Ascending aorta (tissue), 2 donors: ENCODE measurements around the gene CDIPT. TPM values are rescaled to one million over a fixed set of nuclear protein-coding genes. Genes with fewer than 3 reads are reported as not detected.

Source experiments
- DNase-seq, 2 donors: peaks; one replicate each; pipeline ENCODE4 v3.0.0-alpha.2; 2019; ENCODE audit warnings: low spot score in 2 of 2
- H3K27ac ChIP-seq, 2 donors: fragments of 200-600 bp; sonication (generic); one replicate each; pipeline ENCODE4 v1.5.1; 2016 to 2017; ENCODE audit warnings: mild to moderate bottlenecking in 1 of 2
- H3K27me3 ChIP-seq: fragments of 200-600 bp; sonication (generic); one replicate; pipeline ENCODE4 v1.5.1; 2017
- H3K36me3 ChIP-seq, 2 donors: fragments of 200-600 bp; sonication (generic); one replicate each; pipeline ENCODE4 v1.5.1; 2016
- H3K4me1 ChIP-seq, 2 donors: fragments of 200-600 bp; sonication (generic); one replicate each; pipeline ENCODE4 v1.5.1; 2016 to 2017; ENCODE audit warnings: mild to moderate bottlenecking in 1 of 2
- H3K4me3 ChIP-seq, 2 donors: fragments of 200-600 bp; sonication (generic); one replicate each; pipeline ENCODE4 v1.5.1; 2016 to 2017; ENCODE audit warnings: mild to moderate bottlenecking in 1 of 2
- H3K9me3 ChIP-seq, 2 donors: fragments of 200-600 bp; sonication (generic); one replicate each; pipeline ENCODE4 v1.5.1; 2016
- intact Hi-C: fragments of 100-400 bp; cut with DNase I; formaldehyde crosslinking; loops from one replicate; pipeline ENCODE4 v1.15.1; 2023
- total RNA-seq: library from RNA; depleted of rRNA; stranded (reverse); fragments of >200 nt; gene quantifications from one replicate; pipeline ENCODE4 v1.1.0, GENCODE V29; 2016
- TF ChIP-seq, protein P1 (sequence below), 3 experiments: fragments of 200-600 bp in 2 of 3; fragments of 450-650 bp in 1 of 3; sonication (generic) in 2 of 3; IDR thresholded peaks; one replicate each; pipeline ENCODE4 v1.5.1; 2016 to 2019; ENCODE audit warnings: antibody characterized with exemption in 3 of 3, mild to moderate bottlenecking in 1 of 3, moderate library complexity in 1 of 3

Gene CDIPT
- total RNA-seq, 1 donor from 2014 or later = 174 TPM

DNA sequence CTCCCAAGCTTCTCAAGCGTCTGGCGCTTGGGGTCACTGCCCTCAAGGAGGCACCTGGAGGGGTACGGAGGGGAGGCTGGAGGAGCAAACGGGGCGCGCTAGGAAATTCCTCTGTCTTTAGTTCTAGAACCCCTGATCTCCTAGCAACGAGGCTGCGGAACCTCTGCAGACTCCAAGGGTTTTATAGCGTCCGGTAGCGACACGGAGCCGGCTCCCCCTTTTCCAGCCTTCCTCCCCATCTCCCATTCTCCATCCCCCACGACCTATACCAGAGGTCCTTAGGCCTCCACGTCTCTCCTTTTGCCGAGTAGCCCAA lies 601 bp upstream of the CDIPT start:
- intact Hi-C loops = loop anchor here (1.0 to 5.0 kb wide), 7 partner anchors 37 to 157 kb away; partner anchors contain the start of genes ASPHD1, KCTD13, KIF22 and MVP
- Histone ChIP-seq H3K4me1 (peaks cover 4 to 22% of the 10 kb centered on the region in 2 donors), H3K27ac (peak overlapping the region; percentile 85 to 93), H3K4me3 (peak overlapping the region; percentile 72 to 99), H3K27me3 (no peaks in the 10 kb centered on the region), H3K9me3 (no peaks in the 10 kb centered on the region), H3K36me3 (peaks cover 12 to 25% of the 10 kb centered on the region in 2 donors)
- no peak for DNase-seq
- TF ChIP-seq, protein P1, sequence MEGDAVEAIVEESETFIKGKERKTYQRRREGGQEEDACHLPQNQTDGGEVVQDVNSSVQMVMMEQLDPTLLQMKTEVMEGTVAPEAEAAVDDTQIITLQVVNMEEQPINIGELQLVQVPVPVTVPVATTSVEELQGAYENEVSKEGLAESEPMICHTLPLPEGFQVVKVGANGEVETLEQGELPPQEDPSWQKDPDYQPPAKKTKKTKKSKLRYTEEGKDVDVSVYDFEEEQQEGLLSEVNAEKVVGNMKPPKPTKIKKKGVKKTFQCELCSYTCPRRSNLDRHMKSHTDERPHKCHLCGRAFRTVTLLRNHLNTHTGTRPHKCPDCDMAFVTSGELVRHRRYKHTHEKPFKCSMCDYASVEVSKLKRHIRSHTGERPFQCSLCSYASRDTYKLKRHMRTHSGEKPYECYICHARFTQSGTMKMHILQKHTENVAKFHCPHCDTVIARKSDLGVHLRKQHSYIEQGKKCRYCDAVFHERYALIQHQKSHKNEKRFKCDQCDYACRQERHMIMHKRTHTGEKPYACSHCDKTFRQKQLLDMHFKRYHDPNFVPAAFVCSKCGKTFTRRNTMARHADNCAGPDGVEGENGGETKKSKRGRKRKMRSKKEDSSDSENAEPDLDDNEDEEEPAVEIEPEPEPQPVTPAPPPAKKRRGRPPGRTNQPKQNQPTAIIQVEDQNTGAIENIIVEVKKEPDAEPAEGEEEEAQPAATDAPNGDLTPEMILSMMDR (IDR thresholded peaks at IDR 0.05) = no peak

DNA sequence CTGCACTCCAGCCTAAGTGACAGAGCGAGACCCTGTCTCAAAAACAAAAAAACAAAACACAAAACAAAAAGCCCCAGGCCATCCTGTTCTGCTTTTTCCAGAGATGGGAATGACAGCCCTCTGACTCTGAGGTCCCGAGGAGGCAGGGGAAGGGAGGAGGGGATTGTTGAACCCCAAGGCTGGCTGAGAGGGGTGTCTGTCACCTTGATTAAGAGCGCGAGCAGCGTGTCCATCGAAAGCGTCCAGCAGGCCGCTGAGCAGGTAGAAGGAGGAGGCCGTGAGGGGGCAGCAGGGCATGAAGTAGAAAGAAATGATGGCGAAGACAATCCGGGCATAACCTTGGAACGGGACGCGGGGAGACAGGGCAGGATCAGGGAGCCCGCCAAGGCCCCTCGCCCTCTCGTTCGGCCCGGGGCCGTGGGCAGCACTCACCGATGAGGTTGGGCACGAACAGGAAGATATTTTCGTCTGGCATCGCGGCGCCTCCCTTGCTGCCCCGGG lies 593 bp downstream of the CDIPT start:
- intact Hi-C loops = loop anchor here (2.0 to 5.0 kb wide), 5 partner anchors 58 to 158 kb away; partner anchors contain the start of genes KCTD13, KIF22 and TAOK2
- TF ChIP-seq, protein P1 (IDR thresholded peaks at IDR 0.05) = peak in 1 of 3 experiments; percentile 11
- DNase-seq = no peak
- Histone ChIP-seq H3K4me1 (peaks cover 4 to 25% of the 10 kb centered on the region in 2 donors), H3K36me3 (peaks cover 12 to 25% of the 10 kb centered on the region in 2 donors), H3K27ac (peak overlapping the region; percentile 85 to 93), H3K27me3 (no peaks in the 10 kb centered on the region), H3K9me3 (no peaks in the 10 kb centered on the region), H3K4me3 (peak overlapping the region; percentile 72 to 99)

DNA sequence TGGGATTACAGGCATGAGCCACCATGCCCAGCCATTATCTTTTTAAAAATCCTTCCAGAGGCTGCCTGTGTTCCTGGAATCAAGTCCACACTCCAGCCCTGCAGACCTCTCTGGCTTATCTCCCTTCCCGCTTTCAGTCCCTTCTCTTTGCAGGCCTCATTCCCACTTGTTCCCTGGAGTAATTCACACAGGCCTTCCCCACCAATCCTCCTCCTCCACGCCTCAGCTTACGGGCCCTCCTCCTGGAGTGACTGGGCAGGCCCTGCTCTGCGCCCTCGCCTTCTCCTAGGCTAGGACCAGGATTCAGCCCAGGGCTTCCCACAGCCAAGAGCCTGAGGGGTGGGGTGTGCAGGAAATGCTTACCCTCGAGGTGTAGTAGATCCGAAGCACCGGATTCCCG lies 2.8 kb downstream of the CDIPT start:
- H3K4me1 ChIP-seq = peaks cover 4 to 25% of the 10 kb centered on the region in 2 donors
- H3K4me3 ChIP-seq = no peak overlapping the region
- no peaks in the 10 kb centered on the region for H3K27me3 ChIP-seq
- H3K36me3 ChIP-seq = peaks cover 12 to 25% of the 10 kb centered on the region in 2 donors
- H3K9me3 ChIP-seq = no peaks in the 10 kb centered on the region
- intact Hi-C loops = loop anchor here (5.0 kb wide), 1 partner anchor 112 kb away; the partner anchor contains the start of gene TAOK2
- no peak overlapping the region for H3K27ac ChIP-seq
- TF ChIP-seq, protein P1 (IDR thresholded peaks at IDR 0.05) = no peak
- DNase-seq = no peak

DNA sequence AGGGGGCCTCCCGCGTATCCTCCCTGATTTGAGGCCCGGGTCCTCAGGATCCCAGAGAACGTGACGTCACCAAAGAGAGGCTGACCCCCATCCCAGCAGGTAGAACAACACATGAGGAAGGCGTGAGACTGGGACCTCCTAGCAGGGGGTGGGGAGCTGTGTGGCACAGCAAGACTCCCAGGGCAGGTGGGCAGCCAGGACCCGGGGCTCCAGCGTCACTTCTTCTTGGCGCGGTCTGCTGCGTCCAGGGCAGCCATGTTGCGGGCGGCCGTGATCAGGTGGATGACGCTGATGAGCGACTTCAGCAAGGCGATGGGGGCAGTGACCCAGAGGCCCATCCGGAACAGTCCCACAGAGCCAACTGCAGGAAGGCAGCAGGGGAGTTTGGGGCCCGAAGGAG lies 4.1 kb downstream of the CDIPT start:
- Histone ChIP-seq H3K4me1 (peaks cover 4 to 25% of the 10 kb centered on the region in 2 donors), H3K27ac (peak overlapping the region; percentile 59), H3K9me3 (no peaks in the 10 kb centered on the region), H3K27me3 (no peaks in the 10 kb centered on the region), H3K36me3 (peaks cover 12 to 25% of the 10 kb centered on the region in 2 donors), H3K4me3 (no peak overlapping the region)
- intact Hi-C loops = no loop called here
- no peak for DNase-seq
- TF ChIP-seq, protein P1 (IDR thresholded peaks at IDR 0.05) = no peak

DNA sequence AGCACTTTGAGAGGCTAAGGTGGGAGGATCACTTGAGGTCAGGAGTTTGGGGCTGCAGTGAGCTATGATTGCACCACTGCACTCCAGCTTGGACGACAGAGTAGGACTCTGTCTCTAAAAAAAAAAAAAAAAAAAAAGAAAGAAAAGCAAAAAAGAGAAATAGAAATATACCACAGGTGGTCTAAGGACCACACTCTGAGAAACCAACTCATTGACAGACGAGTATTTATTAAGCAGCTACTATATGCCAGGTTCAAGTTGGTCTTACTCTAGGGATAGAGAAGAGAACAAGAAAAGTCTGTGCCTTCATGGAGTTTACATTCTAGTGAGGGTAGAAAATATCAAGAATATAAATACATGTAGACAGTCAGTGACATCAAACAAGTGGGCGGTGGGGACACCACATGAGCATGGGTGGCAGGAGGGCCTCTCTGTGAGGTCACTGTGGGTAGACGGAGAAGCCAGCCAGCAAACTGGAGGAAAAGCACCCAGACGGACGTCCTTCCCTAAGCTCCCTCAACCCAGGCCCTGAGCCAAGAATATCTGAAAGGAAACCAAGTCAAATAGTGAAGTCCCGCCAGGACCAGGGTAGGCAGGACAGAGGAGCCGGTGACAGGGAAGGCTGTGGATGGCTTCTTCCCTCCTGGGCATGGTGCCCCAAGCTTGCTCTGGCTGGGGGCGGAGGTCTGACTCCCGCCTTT lies 4.7 kb downstream of the CDIPT start:
- intact Hi-C loops = no loop called here
- peak overlapping the region; percentile 59 for H3K27ac ChIP-seq
- TF ChIP-seq, protein P1 (IDR thresholded peaks at IDR 0.05) = no peak

More for the DNA sequence above, 4.7 kb downstream of the CDIPT start:
- Histone ChIP-seq H3K9me3 (no peaks in the 10 kb centered on the region), H3K27me3 (no peaks in the 10 kb centered on the region), H3K36me3 (peaks cover 12 to 25% of the 10 kb centered on the region in 2 donors), H3K4me1 (peaks cover 4 to 25% of the 10 kb centered on the region in 2 donors), H3K4me3 (no peak overlapping the region)
- DNase-seq = peak in 1 of 2 donors; percentile 72
